PFSK-1 (cell line): Measurements from ENCODE around the gene NUDT15.

Source experiments
- FOXP2 ChIP-seq: optimal IDR thresholded peaks from 2 replicates; pipeline ENCODE3; 2011; ENCODE audit warnings: borderline replicate concordance, control low read depth, inconsistent platforms; ENCODE audit not compliant: insufficient read depth; ENCODE audit errors: extremely low read length, extremely low read depth
- POLR2AphosphoS5 ChIP-seq: IDR thresholded peaks from 2 replicates; pipeline ENCODE4 v1.6.1; 2012; ENCODE audit warnings: low read depth, mild to moderate bottlenecking, control low read depth, low read length, moderate library complexity
- SIN3A ChIP-seq: IDR thresholded peaks from 2 replicates; pipeline ENCODE4 v1.6.1; 2012; ENCODE audit warnings: mild to moderate bottlenecking, low read length, moderate library complexity, borderline replicate concordance; ENCODE audit not compliant: insufficient read depth
- TAF1 ChIP-seq: IDR thresholded peaks from 2 replicates; pipeline ENCODE4 v1.6.1; 2012; ENCODE audit warnings: low read length, control low read depth, borderline replicate concordance; ENCODE audit not compliant: insufficient read depth
- TF ChIP-seq, protein P1 (sequence below), 2 experiments: IDR thresholded peaks; 2 replicates each; pipeline versions ENCODE4 v1.6.1 to v1.8.0; 2011 to 2012; ENCODE audit warnings: low read depth in 2 of 2, low read length in 2 of 2, control low read depth in 1 of 2, inconsistent platforms in 1 of 2, mild to moderate bottlenecking in 1 of 2, moderate library complexity in 1 of 2; ENCODE audit not compliant: insufficient read depth in 1 of 2

DNA sequence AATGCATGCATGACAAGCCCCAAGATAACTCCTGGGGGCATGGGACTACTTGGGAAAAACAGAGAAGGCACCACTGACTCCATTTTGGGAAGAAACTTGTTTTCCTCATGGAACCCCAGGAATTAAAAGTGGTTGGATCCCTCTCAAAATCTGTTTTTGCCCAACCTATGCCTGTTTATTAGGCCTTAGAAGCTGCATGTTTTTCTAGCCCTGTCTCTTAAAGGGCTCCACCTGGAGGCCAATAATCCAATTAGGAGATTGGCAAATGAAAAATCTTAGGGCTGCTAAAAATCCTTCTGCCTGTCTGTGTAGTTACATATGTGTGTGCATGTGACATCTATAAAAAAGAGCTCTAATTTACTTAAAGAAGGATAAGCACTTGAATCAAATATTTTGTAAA, 30.5 kb downstream of the NUDT15 start:
- TF ChIP-seq POLR2AphosphoS5 (no peak), SIN3A (no peak), FOXP2 (no peak), TAF1 (no peak)
- TF ChIP-seq, protein P1, sequence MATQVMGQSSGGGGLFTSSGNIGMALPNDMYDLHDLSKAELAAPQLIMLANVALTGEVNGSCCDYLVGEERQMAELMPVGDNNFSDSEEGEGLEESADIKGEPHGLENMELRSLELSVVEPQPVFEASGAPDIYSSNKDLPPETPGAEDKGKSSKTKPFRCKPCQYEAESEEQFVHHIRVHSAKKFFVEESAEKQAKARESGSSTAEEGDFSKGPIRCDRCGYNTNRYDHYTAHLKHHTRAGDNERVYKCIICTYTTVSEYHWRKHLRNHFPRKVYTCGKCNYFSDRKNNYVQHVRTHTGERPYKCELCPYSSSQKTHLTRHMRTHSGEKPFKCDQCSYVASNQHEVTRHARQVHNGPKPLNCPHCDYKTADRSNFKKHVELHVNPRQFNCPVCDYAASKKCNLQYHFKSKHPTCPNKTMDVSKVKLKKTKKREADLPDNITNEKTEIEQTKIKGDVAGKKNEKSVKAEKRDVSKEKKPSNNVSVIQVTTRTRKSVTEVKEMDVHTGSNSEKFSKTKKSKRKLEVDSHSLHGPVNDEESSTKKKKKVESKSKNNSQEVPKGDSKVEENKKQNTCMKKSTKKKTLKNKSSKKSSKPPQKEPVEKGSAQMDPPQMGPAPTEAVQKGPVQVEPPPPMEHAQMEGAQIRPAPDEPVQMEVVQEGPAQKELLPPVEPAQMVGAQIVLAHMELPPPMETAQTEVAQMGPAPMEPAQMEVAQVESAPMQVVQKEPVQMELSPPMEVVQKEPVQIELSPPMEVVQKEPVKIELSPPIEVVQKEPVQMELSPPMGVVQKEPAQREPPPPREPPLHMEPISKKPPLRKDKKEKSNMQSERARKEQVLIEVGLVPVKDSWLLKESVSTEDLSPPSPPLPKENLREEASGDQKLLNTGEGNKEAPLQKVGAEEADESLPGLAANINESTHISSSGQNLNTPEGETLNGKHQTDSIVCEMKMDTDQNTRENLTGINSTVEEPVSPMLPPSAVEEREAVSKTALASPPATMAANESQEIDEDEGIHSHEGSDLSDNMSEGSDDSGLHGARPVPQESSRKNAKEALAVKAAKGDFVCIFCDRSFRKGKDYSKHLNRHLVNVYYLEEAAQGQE (IDR thresholded peaks at IDR 0.05; ENCODE audit: insufficient read depth in 1 of 2, low read depth in 2 of 2, low read length in 2 of 2): no peak
